ENCODE data around the gene UNKL. TPM values are rescaled to one million over a fixed set of nuclear protein-coding genes. Genes with fewer than 3 reads are reported as not detected.

The UNKL gene
- total RNA-seq, 4 donors from 2014 or later = 15.2 to 86.4 (median 24.2) TPM

DNA sequence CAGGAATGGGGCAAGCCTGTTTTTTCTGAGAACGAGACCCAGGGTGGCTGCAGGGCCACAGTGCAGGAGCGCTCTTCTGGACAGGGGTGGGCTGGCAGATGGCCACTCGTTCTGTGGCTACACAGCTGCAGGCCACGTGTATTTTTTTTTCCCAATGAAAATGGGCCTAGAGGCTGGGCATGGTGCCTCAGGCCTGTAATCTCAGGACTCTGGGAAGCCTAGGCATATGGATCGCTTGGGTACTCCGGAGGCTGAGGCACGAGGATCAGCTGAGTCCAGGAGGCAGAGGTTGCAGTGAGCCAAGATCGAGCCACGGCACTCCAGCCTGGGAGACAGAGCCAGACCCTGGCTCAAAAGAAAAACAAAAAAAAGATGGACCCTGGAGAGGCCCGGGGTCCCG lies 6.8 kb downstream of the UNKL start:
- DNase-seq = no peak
- peaks cover 5 to 17% (median 11%) of the 10 kb centered on the region in 4 donors for H3K4me1 ChIP-seq
- H3K4me3 ChIP-seq = peak overlapping the region in 3 of 4 donors; percentile 37 to 51 (median 43)
- H3K27me3 ChIP-seq = no peaks in the 10 kb centered on the region
- WGBS, 2 donors (ENCODE audit: low coverage in 1 of 2) = 25% methylated on average over 11 of the region's 11 CpGs; no CpG with 5 or more reads in 1 of the 2 donors
- in situ Hi-C loops (cut with MboI; ENCODE audit: low pct_ligation_motif_present in 1 of 4, low pct_unique_long_range_greater_than_20kb in 1 of 4, low sequenced_read_pairs in 3 of 4) = no loop called here
- peaks cover 0 to 5% (median 0%) of the 10 kb centered on the region in 4 donors for H3K36me3 ChIP-seq
- TF ChIP-seq POLR2A (IDR thresholded peaks at IDR 0.05) (no peak), POLR2AphosphoS5 (IDR thresholded peaks at IDR 0.05) (no peak), EP300 (IDR thresholded peaks at IDR 0.05; ENCODE audit: low read depth) (no peak), CTCF (IDR thresholded peaks at IDR 0.05) (no peak)
- peak overlapping the region; percentile 7 to 75 (median 66) for H3K27ac ChIP-seq
- no peaks in the 10 kb centered on the region for H3K9me3 ChIP-seq
- intact Hi-C loops (cut with DNase I; ENCODE audit: low total_unique reads) = no loop called here

DNA sequence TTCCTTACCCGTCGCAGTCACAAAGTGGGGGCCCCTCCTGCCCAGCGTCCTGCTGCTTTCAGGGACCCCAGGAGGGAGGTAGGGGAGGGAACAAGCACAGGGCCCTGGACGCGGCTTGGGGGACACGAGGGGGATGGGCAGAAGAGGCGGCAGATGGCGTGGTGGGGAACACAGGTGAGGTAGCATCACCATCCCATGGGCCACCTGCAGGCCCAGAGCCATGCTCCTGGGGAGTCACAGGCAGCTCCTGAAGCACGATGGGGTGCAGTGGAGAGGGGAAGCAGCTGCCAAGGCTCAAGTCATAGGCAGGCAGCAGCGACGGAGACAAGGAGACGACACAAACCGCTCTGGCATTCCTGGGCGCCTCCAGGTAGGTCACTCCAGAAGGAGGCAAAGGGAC lies 10.8 kb downstream of the UNKL start:
- peaks cover 0 to 34% (median 11%) of the 10 kb centered on the region in 4 donors for H3K36me3 ChIP-seq
- H3K4me1 ChIP-seq = peaks cover 5 to 12% (median 9%) of the 10 kb centered on the region in 4 donors
- intact Hi-C loops (cut with DNase I; ENCODE audit: low total_unique reads) = no loop called here
- no peaks in the 10 kb centered on the region for H3K9me3 ChIP-seq
- in situ Hi-C loops (cut with MboI; ENCODE audit: low pct_ligation_motif_present in 1 of 4, low pct_unique_long_range_greater_than_20kb in 1 of 4, low sequenced_read_pairs in 3 of 4) = no loop called here
- TF ChIP-seq EP300 (IDR thresholded peaks at IDR 0.05; ENCODE audit: low read depth) = no peak
- no peak for TF ChIP-seq CTCF (IDR thresholded peaks at IDR 0.05)
- TF ChIP-seq POLR2AphosphoS5 (IDR thresholded peaks at IDR 0.05) = no peak
- no peak for TF ChIP-seq POLR2A (IDR thresholded peaks at IDR 0.05)
- no peak overlapping the region for H3K4me3 ChIP-seq
- no peaks in the 10 kb centered on the region for H3K27me3 ChIP-seq
- WGBS, 2 donors (ENCODE audit: low coverage in 1 of 2) = 84 to 91% methylated on average over 9 to 14 of the region's 14 CpGs
- DNase-seq = no peak
- no peak overlapping the region for H3K27ac ChIP-seq

DNA sequence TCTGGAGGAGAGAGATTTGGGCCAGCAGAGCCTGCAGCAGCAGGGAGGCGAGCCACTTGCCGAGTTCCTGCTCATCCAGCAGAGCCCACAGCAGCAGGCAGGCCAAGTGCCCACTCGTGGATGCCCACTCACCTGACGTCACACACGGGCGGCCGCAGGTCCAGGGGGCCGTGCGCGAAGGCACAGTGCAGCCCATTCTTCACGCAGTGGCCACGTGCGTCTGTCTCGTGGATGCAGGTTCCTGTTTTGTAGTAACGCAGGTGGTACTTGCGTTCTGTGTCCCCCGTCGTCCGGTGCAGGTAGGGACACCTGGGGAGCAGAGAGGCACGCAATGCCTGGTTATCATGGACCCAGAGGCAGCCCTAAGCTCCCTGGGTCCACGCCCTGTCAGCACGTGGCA lies 11.5 kb downstream of the UNKL start:
- no peak overlapping the region for H3K4me3 ChIP-seq
- peaks cover 0 to 6% (median 3%) of the 10 kb centered on the region in 4 donors for H3K4me1 ChIP-seq
- intact Hi-C loops (cut with DNase I; ENCODE audit: low total_unique reads) (no loop called here), in situ Hi-C loops (cut with MboI; ENCODE audit: low pct_ligation_motif_present in 1 of 4, low pct_unique_long_range_greater_than_20kb in 1 of 4, low sequenced_read_pairs in 3 of 4) (no loop called here)
- DNase-seq = no peak
- no peak overlapping the region for H3K27ac ChIP-seq
- 88 to 92% methylated on average over 4 to 22 of the region's 22 CpGs for WGBS, 2 donors (ENCODE audit: low coverage in 1 of 2)
- H3K36me3 ChIP-seq = peaks cover 0 to 41% (median 11%) of the 10 kb centered on the region in 4 donors
- no peaks in the 10 kb centered on the region for H3K27me3 ChIP-seq
- TF ChIP-seq POLR2AphosphoS5 (IDR thresholded peaks at IDR 0.05) (no peak), CTCF (IDR thresholded peaks at IDR 0.05) (no peak), POLR2A (IDR thresholded peaks at IDR 0.05) (no peak), EP300 (IDR thresholded peaks at IDR 0.05; ENCODE audit: low read depth) (no peak)
- H3K9me3 ChIP-seq = no peaks in the 10 kb centered on the region

GRCh38 chr16:1401758-1402154 lies 12.7 kb downstream of the UNKL start:
- H3K36me3 ChIP-seq = peaks cover 0 to 43% (median 11%) of the 10 kb centered on the region in 4 donors
- H3K27me3 ChIP-seq = no peaks in the 10 kb centered on the region
- no peak overlapping the region for H3K4me3 ChIP-seq
- intact Hi-C loops (cut with DNase I; ENCODE audit: low total_unique reads) (no loop called here), in situ Hi-C loops (cut with MboI; ENCODE audit: low pct_ligation_motif_present in 1 of 4, low pct_unique_long_range_greater_than_20kb in 1 of 4, low sequenced_read_pairs in 3 of 4) (no loop called here)
- H3K27ac ChIP-seq = no peak overlapping the region
- no peak for DNase-seq
- H3K4me1 ChIP-seq = no peaks in the 10 kb centered on the region
- WGBS, 2 donors (ENCODE audit: low coverage in 1 of 2) = 94 to 100% methylated on average over 3 to 13 of the region's 13 CpGs
- H3K9me3 ChIP-seq = no peaks in the 10 kb centered on the region
- TF ChIP-seq POLR2AphosphoS5 (IDR thresholded peaks at IDR 0.05) (no peak), POLR2A (IDR thresholded peaks at IDR 0.05) (no peak), CTCF (IDR thresholded peaks at IDR 0.05) (no peak), EP300 (IDR thresholded peaks at IDR 0.05; ENCODE audit: low read depth) (no peak)
